CD4-positive, alpha-beta T cell (primary cell): ENCODE measurements around the gene TBL1X. TPM values are rescaled to one million over a fixed set of nuclear protein-coding genes. Genes with fewer than 3 reads are reported as not detected.

Experiments used
- ATAC-seq: fragments of 200-7000 bp; cut with Tn5 transposase; one replicate; pipeline ENCODE4 v1.10.0; 2022; ENCODE audit warnings: mild to moderate bottlenecking; ENCODE audit not compliant: poor library complexity
- CTCF ChIA-PET: fragments of 350-600 bp; sonication (Branson Sonifier 250); formaldehyde crosslinking; loops from one replicate; lab custom pipeline; 2021; ENCODE audit warnings: antibody characterized with exemption, inconsistent platforms; lab: Charles Lee
- POLR2A ChIA-PET: fragments of 350-600 bp; sonication (Branson Sonifier 250); formaldehyde crosslinking; loops from one replicate; lab custom pipeline; 2021; ENCODE audit warnings: antibody characterized with exemption, inconsistent platforms; lab: Charles Lee
- DNase-seq, 14 experiments: peaks; one replicate each; pipeline ENCODE4 v3.0.0-alpha.2; 2013 to 2020; ENCODE audit warnings: mixed read lengths in 2 of 14
- H3K27ac ChIP-seq, 2 donors: one replicate each; pipeline versions ENCODE4 v1.5.1 to v1.7.0; 2013; ENCODE audit warnings: low read length in 2 of 2, low read depth in 1 of 2, mild to moderate bottlenecking in 1 of 2
- H3K27me3 ChIP-seq, 2 experiments: 1 replicate in 1 of 2; 2 replicates in 1 of 2; pipeline versions ENCODE4 v1.6.1 to v1.7.0; 2013; ENCODE audit warnings: low read length in 2 of 2, control low read depth in 1 of 2, mild to moderate bottlenecking in 1 of 2, moderate library complexity in 1 of 2; ENCODE audit not compliant: insufficient read depth in 2 of 2, control insufficient read depth in 1 of 2
- H3K36me3 ChIP-seq: one replicate; pipeline ENCODE4 v1.6.1; 2013; ENCODE audit warnings: low read length, control low read depth; ENCODE audit not compliant: insufficient read depth
- H3K4me1 ChIP-seq: one replicate; pipeline ENCODE4 v1.6.1; 2013; ENCODE audit warnings: low read length, control low read depth; ENCODE audit not compliant: insufficient read depth
- H3K4me3 ChIP-seq: one replicate; pipeline ENCODE4 v1.5.1; 2013; ENCODE audit warnings: mild to moderate bottlenecking, low read length, moderate library complexity
- H3K9me3 ChIP-seq, 2 experiments: 1 replicate in 1 of 2; 2 replicates in 1 of 2; pipeline versions ENCODE4 v1.6.1 to v1.7.0; 2013; ENCODE audit warnings: low read length in 2 of 2, mild to moderate bottlenecking in 2 of 2, control low read depth in 1 of 2, moderate library complexity in 1 of 2; ENCODE audit not compliant: control insufficient read depth in 1 of 2, insufficient read depth in 1 of 2
- H3K27ac Mint-ChIP-seq: one replicate; pipeline ENCODE4 v1.8.0; 2020; ENCODE audit warnings: mixed read lengths
- H3K27me3 Mint-ChIP-seq: one replicate; pipeline ENCODE4 v1.8.0; 2021; ENCODE audit warnings: mixed read lengths
- H3K36me3 Mint-ChIP-seq: one replicate; pipeline ENCODE4 v1.8.0; 2021; ENCODE audit warnings: low read depth, mixed read lengths
- H3K4me1 Mint-ChIP-seq: one replicate; pipeline ENCODE4 v1.8.0; 2021; ENCODE audit warnings: low read depth, mixed read lengths
- H3K4me3 Mint-ChIP-seq: one replicate; pipeline ENCODE4 v1.8.0; 2020; ENCODE audit warnings: mild to moderate bottlenecking, mixed read lengths
- H3K9me3 Mint-ChIP-seq: one replicate; pipeline ENCODE4 v1.8.0; 2020; ENCODE audit warnings: mixed read lengths
- CTCF ChIP-seq: fragments of 200-600 bp; IDR thresholded peaks from one replicate; pipeline ENCODE4 v1.8.0; 2022; ENCODE audit warnings: antibody characterized with exemption, mild to moderate bottlenecking
- intact Hi-C, 2 experiments: fragments of 100-400 bp; cut with DNase I in 1 of 2; cut with micrococcal nuclease in 1 of 2; formaldehyde crosslinking; loops; one replicate each; pipeline versions ENCODE4 v1.15.1 to v1.9.0; 2023 to 2025; cut with DNase I, micrococcal nuclease
- total RNA-seq, 174 experiments: library from RNA in 2 of 174; stranded (reverse) in 2 of 174; gene quantifications; one replicate each; pipeline ENCODE4 v1.2.3 and lab custom pipeline; 2021 to 2026

TBL1X gene
- total RNA-seq, 2 experiments from 2014 or later = 17.4 to 19.2 TPM

DNA sequence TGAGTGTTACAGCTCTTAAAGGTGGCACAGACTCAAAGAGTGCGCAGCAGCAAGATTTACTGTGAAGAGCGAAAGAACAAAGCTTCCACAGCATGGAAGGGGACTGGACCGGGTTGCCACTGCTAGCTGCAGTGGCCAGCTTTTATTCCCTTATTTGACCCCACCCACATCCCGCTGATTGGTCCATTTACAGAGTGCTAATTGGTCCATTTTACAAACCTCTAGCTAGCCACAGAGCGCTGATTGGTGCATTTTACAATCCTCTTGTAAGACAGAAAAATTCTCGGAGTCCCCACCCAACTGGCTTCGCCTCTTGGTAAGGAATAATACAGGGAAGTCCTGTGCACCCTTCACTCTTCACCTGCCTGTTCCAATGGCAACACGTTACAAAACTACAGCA is 319.5 kb downstream of the TBL1X start:
- DNase-seq (no peak), ATAC-seq (no peak)
- Histone ChIP-seq H3K36me3 (no peaks in the 10 kb centered on the region), H3K27ac (no peak overlapping the region), H3K27me3 (peaks cover 14 to 26% of the 10 kb centered on the region in 2 experiments), H3K4me3 (no peak overlapping the region), H3K4me1 (no peaks in the 10 kb centered on the region), H3K9me3 (no peaks in the 10 kb centered on the region)
- H3K27me3 Mint-ChIP-seq = peaks cover 25% of the 10 kb centered on the region
- ChIA-PET CTCF (no interaction called here), POLR2A (no interaction called here)
- no peaks in the 10 kb centered on the region for H3K9me3 Mint-ChIP-seq
- no peaks in the 10 kb centered on the region for H3K36me3 Mint-ChIP-seq
- H3K4me1 Mint-ChIP-seq = no peaks in the 10 kb centered on the region
- H3K4me3 Mint-ChIP-seq = no peak overlapping the region
- no peak overlapping the region for H3K27ac Mint-ChIP-seq
- TF ChIP-seq CTCF = no peak
- intact Hi-C loops = no loop called here

- H3K9me3 Mint-ChIP-seq = no peaks in the 10 kb centered on the region
- intact Hi-C loops = no loop called here
- ATAC-seq = no peak
- Histone ChIP-seq H3K27ac (no peak overlapping the region), H3K4me1 (no peaks in the 10 kb centered on the region), H3K36me3 (no peaks in the 10 kb centered on the region), H3K27me3 (peaks cover 15 to 27% of the 10 kb centered on the region in 2 experiments), H3K9me3 (no peaks in the 10 kb centered on the region), H3K4me3 (no peak overlapping the region)
- H3K27me3 Mint-ChIP-seq = peaks cover 26% of the 10 kb centered on the region
- no peak overlapping the region for H3K4me3 Mint-ChIP-seq
- no peaks in the 10 kb centered on the region for H3K36me3 Mint-ChIP-seq
- ChIA-PET POLR2A (no interaction called here), CTCF (no interaction called here)
- no peak for DNase-seq
- H3K4me1 Mint-ChIP-seq = no peaks in the 10 kb centered on the region
- TF ChIP-seq CTCF = no peak
- no peak overlapping the region for H3K27ac Mint-ChIP-seq
These were observed 320.5 kb downstream of the TBL1X start for GRCh38 chrX:9785254-9785943.

DNA sequence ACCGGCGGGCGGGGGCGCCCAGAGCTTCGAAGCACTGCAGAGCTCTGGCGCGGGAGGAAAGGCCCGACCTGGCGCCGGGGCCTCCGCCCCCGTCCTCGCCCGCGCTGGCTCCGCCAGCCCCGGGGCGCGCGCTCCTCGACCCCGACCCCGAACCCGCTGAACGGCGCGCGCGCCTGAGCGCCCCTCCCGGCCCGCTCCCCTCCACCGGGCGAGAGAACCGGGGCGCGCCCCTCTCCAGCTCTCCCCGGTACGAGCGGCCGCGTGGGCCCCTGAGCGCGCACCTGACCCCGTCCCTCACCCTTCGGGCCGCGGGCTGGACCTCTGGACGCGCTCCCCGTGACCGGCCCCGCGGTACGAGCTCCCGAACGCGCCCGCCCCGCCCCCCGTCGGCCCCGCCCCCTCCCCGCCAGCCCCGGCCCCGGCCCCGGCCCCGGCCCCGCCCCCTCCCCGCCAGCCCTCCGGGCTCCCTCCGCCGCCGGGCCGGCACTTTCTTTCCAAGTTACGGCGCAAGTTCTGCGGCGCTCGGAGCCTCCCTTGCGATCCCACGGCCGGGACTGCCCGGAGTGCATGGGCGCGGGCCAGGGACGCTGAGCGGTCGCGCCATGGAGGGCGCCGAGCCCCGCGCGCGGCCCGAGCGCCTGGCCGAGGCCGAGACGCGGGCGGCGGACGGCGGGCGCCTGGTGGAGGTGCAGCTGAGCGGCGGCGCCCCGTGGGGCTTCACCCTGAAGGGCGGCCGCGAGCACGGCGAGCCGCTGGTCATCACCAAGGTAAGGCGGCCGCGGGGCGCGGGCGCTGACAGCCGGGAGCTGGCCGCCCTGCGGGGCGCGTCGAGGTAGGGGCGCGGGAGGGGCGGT is 321.3 kb downstream of the TBL1X start, which contains the start of gene SHROOM2:
Gene SHROOM2, plus strand, starts transcription at position 486 of the 854 bp plus-strand sequence. Its CDS starts 117 bp downstream, at position 603.
- Histone ChIP-seq H3K36me3 (no peaks in the 10 kb centered on the region), H3K27ac (no peak within 1 kb of the TSS), H3K27me3 (peaks cover 15 to 27% of the 10 kb centered on the region in 2 experiments), H3K9me3 (no peaks in the 10 kb centered on the region), H3K4me1 (no peaks in the 10 kb centered on the region), H3K4me3 (no peak within 1 kb of the TSS)
- CTCF ChIA-PET = no interaction called here
- no peaks in the 10 kb centered on the region for H3K4me1 Mint-ChIP-seq
- H3K4me3 Mint-ChIP-seq = no peak within 1 kb of the TSS
- DNase-seq = no peak
- no peaks in the 10 kb centered on the region for H3K9me3 Mint-ChIP-seq
- H3K36me3 Mint-ChIP-seq = no peaks in the 10 kb centered on the region
- peaks cover 26% of the 10 kb centered on the region for H3K27me3 Mint-ChIP-seq
- no peak for ATAC-seq
- intact Hi-C loops = no loop called here
- POLR2A ChIA-PET = no interaction called here
- TF ChIP-seq CTCF = no peak
- no peak within 1 kb of the TSS for H3K27ac Mint-ChIP-seq
